Astrocyte (in vitro differentiated cells and primary cell): ENCODE data around the gene QRFP.

ENCODE experiments used
- CTCF ChIP-seq: IDR thresholded peaks from 2 replicates; pipeline ENCODE4 v1.5.1; 2011; ENCODE audit warnings: low read depth, mild to moderate bottlenecking, inconsistent platforms, low read length, moderate library complexity; ENCODE audit not compliant: insufficient read depth
- EZH2 ChIP-seq: IDR thresholded peaks from 2 replicates; pipeline ENCODE4 v1.6.1; 2012; ENCODE audit warnings: mild to moderate bottlenecking, low read length, inconsistent platforms; ENCODE audit not compliant: insufficient read depth

GRCh38 chr9:130884542-130885483 is 11.8 kb downstream of the QRFP start:
- no peak for TF ChIP-seq CTCF
- TF ChIP-seq EZH2, result no peak
